HepG2 (cell line): Measurements from ENCODE around the gene RIPOR3. TPM values are rescaled to one million over a fixed set of nuclear protein-coding genes. Genes with fewer than 3 reads are reported as not detected.

Experiments used
- REXO4 ChIP-seq: sonication (generic); formaldehyde crosslinking; IDR thresholded peaks from 2 replicates; pipeline ENCODE4 v1.8.0; 2022; ENCODE audit warnings: missing genetic modification reagents, mild to moderate bottlenecking, borderline replicate concordance
- SP5 ChIP-seq: IDR thresholded peaks from 2 replicates; pipeline ENCODE4 v1.6.1; 2016; ENCODE audit warnings: low read depth, borderline replicate concordance
- ZC3H4 ChIP-seq: sonication (generic); formaldehyde crosslinking; IDR thresholded peaks from 2 replicates; pipeline ENCODE4 v1.4.0; 2020; ENCODE audit warnings: missing genetic modification reagents, borderline replicate concordance
- ZMYM2 ChIP-seq: sonication (generic); formaldehyde crosslinking; IDR thresholded peaks from 2 replicates; pipeline ENCODE4 v1.8.0; 2022; ENCODE audit warnings: mild to moderate bottlenecking, missing genetic modification reagents
- ZNF687 ChIP-seq: sonication (generic); formaldehyde crosslinking; IDR thresholded peaks from 2 replicates; pipeline ENCODE4 v1.5.1; 2020; ENCODE audit warnings: mild to moderate bottlenecking, missing genetic modification reagents, moderate library complexity
- polyA plus RNA-seq, 8 experiments: library from polyadenylated mRNA; depleted of rRNA in 3 of 8; stranded (reverse) in 7 of 8; unstranded in 1 of 8; fragments of >200 nt; fragmentation: Illumina TruSeq in 4 of 8; extraction: Trizol in 4 of 8; gene quantifications; 2 replicates each; pipeline versions ENCODE4 v1.2.1 to v1.2.3, GENCODE V29; 2011 to 2016; ENCODE audit warnings: low read depth in 4 of 8, missing spikeins in 1 of 8, mixed read lengths in 1 of 8; ENCODE audit not compliant: insufficient read depth in 1 of 8
- total RNA-seq, 5 experiments: library from RNA; depleted of rRNA; stranded (reverse); fragments of >200 nt; fragmentation: Illumina TruSeq; extraction: Trizol; gene quantifications; 2 replicates each; pipeline ENCODE4 v1.2.3, GENCODE V29; 2016; ENCODE audit warnings: low read depth in 1 of 5

RIPOR3 gene
- total and polyA plus RNA-seq, 2 of the 13 experiments (the other 11 are each of a cell fraction or from before 2014, with no cell fraction given): 0.18 TPM; not detected in 1

- TF ChIP-seq SP5 (CRISPR knock-in tag) (peak; percentile 23; the same call in 1 of the 2 replicates), REXO4 (CRISPR knock-in tag) (no peak), ZMYM2 (peak; percentile 58; the same call in 1 of the 2 replicates), ZC3H4 (CRISPR knock-in tag) (no peak), ZNF687 (CRISPR knock-in tag) (peak; percentile 11; the same call in 1 of the 2 replicates)
These were observed 43.7 kb upstream of the RIPOR3 start (continued) for GRCh38 chr20:50734730-50735679.
